A204.1 (cell line): ENCODE results near the gene DCLK1.

Experiments used
- FAIRE-seq: peaks from 2 replicates; lab custom pipeline; 2012; peaks lifted over from hg19 to GRCh38; lab: Jason Lieb, UNC

The DCLK1 gene

DNA sequence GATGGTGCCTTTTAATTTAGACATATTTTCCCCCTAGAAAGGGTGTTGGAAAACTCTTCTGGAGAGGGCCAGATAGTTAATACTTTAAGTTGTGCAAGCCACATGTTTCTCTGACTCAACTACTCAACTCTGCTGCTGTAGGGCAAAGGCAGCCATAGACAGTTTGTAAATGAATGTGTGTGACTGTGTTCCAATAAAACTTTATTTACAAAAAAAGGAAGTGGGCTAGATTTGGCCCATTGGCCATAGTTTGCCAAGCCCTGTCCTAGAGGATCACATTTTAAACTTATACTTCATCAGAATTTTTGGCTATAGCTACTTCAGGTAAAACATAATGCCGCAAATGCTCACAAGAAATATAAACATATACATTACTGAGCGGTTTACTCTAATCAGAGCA lies 348.4 kb downstream of the DCLK1 start:
- FAIRE-seq, result no peak

DNA sequence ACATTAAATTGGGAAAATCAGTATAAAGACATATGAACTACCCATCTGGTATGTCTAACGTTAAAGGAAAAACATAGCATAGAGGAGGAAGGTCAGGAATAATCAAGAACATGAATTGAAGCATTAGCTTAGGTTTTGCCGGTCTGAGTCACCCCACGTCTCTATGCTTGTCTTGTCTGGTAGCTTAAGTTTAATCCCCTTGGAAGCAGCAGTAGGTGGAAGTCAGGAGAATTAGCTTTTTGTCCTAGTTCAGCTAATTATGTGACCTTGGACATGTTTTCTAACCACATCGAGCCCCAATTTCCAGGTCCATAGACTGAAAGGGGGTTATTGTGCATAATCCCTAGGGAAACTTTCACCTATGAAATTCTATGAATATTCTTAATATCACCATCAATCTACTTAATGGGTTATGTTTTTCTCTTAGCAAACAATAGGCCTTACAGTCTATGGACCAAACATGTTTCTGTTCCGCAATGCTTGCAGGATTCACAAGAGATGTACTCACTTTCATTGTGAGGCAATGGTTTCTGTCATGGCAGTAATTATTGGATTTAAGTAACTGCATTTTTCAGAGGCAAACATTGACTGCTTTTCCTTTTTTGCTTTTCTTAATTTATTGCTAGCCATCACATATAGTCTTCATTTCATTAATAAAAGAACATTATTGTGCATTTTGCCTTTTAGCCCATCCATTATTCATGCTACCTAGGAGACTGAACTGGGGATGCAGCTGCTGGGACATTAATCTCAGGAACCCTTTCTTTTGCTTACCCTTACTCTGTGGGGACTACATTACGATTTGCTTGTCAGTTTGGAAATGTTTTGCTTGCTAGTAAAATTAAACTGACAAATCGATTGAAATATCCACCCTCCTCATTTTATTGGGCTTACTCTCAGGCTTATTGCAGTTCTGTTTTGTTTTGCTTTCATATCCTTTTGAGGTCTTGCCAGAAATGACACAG lies 349.9 kb downstream of the DCLK1 start:
- no peak for FAIRE-seq

DNA sequence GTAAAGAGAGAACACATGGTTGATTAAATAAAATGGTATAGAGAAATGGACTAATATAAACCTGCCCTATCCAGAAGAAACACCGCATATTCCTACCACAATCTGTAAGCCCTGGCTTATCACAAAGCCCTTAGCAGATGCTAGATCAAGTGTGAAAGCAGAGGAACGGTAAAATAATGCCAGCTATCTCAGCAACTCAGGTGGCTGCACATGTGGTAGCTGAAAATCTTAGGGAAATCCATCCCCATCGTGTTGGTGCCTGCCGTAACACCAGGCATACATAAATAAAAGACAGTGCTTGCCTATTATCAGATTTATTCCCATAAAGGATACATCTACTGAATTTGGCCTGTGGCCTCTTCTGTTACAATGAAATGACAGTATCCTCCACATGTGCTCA lies 350.6 kb downstream of the DCLK1 start:
- FAIRE-seq, result no peak

DNA sequence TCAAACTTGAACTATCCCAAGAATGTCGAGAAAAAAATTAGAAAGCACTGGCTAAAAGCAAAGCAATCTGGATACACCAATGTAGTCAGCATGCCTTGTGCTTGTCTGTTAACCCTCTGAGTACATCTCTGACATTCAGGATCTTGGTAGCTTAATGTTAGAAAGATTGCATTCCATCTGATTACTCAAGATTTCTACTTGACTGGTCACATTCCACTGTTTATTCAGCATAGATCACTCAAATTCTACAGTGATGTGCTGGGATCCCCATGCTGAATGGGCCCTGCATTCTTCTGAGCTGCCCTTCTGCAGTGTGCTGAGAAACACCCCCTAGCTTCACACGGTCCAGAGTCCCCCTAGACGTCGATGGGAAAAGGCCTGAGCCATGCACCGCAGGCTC lies 359.3 kb downstream of the DCLK1 start:
- FAIRE-seq, result no peak

DNA sequence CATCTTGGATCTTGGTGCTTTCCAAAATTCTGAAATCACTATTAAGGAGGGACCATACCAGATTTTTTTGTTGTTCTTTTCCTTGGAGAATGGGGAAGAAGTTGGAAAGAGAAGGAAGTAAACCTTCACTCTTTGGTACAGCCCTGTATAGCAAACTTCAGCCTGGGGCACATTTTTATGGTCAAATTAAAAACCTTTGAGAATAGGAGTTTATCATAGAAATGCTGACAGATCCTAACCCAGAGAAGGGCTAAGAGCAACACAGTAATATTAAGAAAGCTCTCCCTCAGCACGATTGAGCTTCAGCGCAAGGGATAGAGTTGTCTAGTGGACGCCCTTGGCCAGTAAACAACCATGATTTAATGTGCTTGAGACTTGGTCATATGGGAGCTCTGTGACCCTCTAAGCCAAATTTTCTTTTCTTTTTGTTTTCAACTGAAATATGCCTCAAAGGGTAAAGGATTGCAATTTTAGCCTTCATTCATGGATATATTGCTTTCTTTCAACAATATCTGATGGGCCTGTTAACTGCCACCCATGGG lies 360.4 kb downstream of the DCLK1 start:
- no peak for FAIRE-seq

DNA sequence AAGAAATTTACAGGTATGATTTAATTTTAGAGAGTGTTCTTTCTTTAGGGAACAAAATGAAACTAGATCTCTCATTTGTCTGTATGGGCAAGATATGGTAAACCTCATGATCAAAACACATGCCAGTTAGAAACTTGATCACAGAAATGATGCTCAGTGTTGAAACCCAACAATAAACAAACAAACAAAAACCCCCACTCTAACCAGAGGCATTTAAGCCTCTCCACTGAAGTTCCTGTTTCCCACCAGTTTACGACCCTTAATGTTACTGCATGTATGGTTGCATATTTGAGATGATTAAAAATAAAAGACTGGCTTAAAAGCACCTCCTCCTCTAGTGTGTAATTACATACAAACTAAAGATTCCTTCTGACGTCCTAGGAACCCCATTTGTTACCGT lies 361.4 kb downstream of the DCLK1 start:
- FAIRE-seq, result no peak

DNA sequence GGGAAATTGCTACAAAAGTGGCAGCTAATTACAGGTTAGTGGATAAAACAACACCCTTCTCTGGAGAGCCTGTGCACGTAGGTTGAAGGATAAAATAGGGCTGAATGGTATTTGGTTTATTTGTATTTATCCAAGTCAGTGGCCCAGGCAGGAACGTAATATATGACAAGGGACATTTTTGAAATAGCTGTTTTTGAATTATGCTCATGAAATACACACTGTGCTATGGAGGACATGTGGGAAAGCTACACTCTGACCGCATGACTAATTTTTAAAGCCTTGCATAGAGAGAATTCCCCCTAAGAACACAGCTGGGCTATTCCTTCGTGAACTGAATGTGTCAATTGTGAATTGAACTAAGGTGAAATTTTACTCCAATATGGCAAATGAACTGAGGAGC lies 362.6 kb downstream of the DCLK1 start:
- no peak for FAIRE-seq

DNA sequence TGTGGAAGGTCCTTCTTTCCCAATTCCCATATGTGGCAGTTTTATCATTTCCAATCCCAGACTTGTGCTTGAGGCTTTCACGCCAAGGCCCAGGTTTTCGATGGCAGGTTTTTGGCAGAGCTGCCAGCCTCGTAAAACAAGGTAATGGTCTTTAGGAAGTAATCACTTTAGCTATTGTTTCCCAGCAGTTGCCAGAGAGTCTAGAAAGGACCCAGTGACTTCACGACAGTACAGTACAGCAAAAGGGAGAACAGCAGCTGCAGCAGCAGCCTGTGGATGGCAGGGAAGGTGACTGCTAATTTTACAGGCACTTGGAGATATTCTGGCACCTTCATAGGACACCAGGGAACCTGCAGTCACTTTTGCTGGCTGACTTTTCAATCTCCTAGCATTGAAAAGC lies 363.1 kb downstream of the DCLK1 start:
- no peak for FAIRE-seq

DNA sequence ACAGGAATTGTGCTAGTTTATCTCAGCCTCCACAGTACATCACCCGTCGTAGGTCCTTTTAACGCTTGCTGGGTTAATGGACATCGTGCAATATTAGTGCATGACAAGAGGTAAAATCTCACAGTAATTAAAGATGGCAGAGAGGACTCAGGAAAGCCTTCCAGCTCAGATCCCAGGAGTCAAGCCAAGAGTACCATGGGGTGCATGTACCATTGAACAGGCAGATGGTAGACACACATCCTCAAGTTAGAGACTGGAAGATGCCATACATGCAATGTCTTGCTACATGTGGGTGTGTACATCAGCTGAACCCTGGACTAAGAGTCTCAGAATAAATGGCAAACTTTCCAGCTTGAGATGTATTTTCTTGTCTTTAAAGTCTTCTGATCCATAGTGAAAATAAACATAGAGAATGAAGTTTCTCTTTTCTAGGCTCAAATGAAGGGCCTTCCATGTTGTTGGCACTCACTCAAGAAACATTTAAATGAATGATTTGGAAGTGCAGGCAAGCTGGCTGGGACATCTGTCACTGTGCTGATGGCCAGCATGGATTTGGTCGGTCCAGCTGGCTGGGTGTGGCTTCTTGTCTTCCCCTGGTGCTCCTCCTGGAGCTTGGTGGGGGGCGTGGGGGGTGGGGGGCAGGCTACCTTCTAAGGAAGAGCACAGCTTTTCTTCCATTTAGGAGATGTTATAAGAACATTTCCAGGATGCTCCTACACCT lies 363.8 kb downstream of the DCLK1 start:
- no peak for FAIRE-seq

DNA sequence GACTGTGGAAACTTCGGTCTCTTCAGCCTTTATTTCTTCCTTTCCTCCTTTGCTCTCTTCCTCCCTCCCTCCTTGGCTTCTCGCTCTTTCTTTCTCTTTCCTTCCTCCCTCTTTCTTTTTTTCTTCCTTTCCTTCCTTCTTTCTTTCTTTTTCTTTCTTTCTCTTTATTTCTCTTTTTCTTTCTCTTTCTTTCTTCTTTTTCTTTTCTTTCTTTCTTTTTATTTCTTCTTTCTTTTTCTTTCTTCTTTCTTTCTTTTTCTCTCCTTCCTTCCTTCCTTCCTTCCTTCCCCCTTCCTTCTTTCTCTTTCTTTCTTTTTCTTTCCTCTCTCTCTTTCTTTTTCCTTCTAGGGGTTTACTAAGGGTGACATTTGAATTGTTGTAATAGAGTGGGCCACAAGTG lies 364.5 kb downstream of the DCLK1 start:
- no peak for FAIRE-seq

DNA sequence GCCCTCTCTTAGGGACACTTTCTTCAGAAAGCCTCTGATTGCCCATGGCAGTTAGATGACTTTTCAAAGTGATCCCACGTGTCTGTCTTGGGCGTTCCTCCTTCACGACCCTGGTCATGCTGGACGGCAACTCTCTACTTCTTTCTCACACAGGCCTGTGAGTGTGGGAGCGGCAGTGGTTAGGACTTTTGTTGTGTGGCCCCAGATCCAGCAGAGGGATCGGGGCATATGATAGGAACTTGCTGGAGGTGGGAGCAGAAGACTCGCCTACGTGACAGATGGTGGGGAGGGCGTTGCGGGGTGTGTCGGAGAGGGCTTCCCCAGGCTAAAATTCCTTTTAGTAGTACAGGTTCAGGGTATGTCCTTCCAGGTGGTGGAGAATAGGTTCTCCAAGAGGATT lies 365.2 kb downstream of the DCLK1 start:
- FAIRE-seq, result no peak

DNA sequence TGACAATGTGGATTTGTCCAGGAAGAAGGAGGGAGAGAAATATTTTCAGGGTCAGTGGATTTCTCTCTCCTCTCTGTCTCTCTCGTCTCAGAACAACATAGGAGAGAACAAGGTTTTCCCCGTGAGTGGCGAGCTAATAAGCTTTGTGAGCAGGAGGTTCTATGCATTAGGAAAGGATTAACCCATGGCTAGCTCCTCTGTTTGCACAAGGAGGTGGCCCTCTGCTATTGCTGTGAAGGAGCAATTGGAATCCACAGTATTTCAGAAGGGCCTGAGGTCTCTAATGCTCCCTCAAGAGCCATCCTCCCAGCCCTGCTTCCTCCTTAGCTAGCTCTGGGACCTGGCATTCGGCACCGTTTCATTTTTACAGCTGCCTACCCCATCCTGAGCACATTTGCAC lies 365.8 kb downstream of the DCLK1 start:
- no peak for FAIRE-seq

DNA sequence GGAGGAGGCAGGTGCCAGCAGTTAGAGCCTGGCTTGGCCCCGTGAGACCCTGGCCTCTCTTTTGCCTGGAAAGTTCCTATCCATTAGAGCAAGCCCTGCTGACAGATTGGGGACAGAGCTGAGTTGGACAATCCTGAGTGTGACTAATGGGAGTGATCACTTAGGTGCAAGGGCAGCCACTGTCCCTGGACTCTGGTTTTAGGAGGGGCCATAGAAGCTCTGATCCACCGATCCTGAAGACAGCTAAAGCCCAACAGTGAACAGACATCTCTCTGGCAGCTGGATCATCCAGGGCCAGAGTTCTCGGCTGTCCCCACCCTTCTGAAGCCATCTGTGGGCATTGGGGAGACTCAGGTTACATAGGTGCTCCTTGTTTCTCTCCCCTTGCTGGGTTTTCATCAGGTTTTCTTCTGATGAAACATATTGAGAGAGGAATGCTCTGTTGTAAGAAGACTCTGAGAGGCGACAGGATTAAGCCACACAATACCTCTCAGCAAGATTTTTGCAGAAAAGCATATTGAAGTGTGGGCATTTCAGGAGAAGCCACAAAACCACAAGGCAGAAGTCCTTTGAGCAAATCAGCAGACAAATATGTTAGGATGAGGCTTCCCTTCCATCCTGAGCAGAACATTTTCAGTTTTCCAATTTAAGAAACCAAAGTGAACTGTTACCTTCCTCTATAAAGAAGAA lies 366.7 kb downstream of the DCLK1 start:
- FAIRE-seq, result no peak

DNA sequence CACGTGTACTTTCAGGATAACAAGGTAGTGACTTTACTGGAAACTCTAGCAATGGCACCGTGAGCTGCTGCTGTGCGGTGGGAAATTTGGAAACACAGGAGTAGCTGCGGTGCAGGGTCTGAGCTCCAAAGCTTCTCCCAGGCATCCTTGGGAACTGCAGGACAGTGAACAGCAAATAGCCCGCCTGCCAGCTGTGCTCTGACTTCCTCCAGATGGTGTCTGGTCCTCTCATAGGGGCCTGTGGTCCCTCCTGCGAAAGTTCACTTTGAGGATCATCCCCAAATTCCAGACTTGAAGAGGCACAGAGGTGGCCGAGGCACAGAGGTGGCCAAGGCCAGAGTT lies 367.4 kb downstream of the DCLK1 start:
- no peak for FAIRE-seq

DNA sequence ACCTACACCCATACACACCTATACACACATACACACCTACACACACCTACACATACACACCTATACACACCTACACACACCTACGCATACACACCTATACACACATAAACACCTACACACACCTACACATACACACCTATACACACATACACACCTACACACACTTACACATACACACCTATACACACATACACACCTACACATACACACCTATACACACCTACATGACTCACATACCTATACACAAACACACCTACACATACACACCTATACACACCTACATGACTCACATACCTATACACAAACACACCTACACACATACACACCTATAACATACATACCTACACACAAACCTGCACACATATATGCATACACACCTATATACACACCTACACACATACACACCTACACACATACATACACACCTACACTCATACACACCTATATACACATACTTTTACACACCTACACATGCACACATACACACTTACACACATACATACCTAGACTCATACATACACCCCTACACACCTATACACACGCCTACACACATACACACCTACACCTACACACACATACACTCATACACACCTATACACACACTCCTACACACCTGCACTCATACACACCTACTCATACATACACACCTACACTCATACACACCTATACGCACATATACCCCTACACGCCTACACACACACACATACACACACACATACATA lies 368.0 kb downstream of the DCLK1 start:
- FAIRE-seq, result no peak

DNA sequence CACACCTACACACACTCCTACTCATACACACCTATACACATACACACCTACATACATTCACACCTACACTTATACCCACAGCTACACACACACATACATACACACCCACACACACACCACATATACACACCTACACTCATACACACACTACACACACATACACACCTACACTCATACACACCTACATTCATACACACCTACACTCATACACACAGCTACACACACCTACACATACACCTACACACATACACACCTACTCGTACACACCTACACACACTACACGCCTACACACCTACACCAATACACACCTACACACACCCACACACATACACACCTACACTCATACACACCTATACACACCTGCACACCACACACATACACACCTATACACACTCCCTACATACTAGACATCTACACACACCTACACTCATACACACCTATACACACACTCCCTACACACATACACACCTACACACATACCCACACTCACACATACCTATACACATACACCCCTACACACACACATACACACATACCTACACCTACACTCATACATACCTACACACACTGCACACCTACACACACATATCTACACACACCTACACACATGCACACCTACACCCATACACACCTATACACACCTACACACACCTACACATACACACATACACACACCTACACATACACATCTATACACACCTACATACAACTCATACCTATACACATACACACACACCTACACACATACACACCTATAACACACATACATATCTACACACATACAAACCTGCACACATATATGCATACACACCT lies 369.5 kb downstream of the DCLK1 start:
- FAIRE-seq, result no peak

DNA sequence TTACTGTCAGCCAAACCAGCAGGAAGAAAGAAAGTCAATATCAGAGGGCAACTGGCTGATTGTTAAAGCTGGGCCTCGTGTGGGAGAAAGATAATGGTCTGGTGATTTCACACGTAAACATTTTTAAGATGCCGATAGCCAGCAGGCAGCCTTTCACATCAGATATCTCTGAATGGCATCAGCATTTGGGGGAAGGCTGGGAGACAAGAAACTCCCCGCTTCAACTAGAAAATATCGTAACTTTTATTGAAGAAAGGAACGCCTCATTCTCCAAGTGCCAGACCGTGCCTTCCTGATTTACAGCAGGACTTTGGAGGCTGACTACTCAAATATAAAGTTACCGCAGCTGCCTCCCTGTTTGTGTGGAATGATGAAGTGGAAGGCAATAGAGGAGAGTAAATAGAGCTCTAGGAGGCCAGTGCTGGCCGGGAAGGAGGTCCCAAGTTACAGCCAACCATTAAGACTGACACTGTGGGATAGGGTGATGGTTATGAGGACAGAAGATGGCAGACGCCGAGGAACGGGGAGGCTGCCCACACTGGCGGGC lies 370.4 kb downstream of the DCLK1 start:
- FAIRE-seq, result no peak

DNA sequence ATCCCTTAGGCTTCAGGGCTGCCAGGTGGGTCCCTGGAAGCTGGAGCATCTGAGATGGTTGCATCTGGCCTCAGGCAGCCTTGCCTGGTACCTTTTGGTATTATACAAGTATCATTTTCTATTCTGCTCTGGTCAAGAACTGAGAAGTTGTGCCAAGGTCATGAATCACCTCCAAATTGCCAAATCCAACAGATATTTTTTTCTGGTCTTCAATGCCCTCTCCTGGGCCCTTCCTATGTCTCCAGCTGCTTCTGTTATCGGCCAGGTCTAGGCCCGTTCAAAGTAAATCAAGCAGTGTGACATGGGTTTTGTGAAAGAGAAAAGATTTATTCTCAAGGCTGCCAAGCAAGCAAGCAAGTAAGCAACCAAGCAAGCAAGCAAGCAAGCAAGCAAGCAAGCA lies 383.6 kb downstream of the DCLK1 start:
- FAIRE-seq, result no peak

DNA sequence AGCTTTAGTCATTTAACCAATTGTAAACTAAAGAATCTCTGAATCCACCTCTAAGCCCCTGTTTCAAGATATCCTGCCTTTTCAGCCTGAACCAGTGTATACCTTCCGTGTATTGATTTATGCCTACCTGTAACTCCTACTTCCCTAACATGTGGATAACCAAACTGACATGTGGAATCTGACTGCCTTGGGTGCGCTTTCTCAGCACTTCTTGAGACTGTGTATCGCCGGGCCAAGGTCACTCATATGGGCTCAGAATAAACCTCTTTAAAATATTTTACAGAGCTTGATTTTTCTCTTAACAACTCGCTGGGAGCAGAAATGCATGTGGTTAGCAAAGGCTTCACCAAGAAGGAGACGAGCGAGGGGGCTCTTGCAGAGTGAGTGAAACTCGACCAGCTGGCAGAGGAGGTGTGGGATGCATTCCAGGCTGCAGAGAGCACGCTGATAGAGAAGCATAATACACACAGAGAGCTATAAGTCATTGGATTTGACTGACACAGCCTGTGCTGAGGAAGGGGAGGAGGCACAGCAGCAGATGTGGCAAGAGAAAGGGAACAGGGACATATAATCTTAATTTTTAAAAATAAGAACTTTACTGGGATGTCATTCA lies 386.5 kb downstream of the DCLK1 start:
- no peak for FAIRE-seq

DNA sequence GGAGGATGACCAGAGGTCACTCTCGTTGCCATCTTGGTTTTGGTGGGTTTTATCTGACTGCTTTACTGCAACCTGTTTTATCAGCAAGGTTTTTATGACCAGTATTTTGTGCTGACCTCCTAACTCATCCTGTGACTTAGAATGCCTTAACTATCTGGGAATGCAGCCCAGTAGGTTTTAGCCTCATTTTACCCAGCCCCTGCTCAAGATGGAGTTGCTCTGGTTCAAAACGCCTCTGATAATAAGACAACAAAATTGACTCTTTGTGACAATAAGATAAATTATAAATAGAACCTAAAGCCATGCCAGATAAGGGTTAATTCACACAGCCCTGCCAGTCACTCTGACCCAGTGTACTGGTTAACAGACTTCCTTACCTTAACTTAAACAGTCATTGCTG lies 387.0 kb downstream of the DCLK1 start:
- FAIRE-seq, result no peak

DNA sequence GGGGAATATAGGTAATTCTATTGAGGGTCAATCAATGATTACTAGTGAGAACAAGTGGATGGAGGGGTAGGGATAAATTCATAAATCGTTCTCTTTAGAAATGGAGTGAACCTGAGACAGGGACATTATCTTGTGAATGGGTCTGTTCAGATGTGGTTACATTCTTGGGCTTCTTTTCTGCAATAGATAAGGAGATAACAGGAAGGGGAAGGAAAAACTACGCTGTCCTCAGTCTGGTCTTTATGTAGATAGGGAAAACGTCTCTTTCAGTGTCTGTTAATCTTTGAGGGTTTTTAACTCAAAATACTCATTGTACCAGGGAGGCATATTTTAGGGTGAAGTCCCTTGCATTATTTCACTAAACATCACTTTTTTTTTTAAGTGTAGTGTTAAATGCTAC lies 388.0 kb downstream of the DCLK1 start:
- no peak for FAIRE-seq
